Heart right ventricle (tissue), 16 donors: ENCODE measurements around the gene GLIPR2. TPM values are rescaled to one million over a fixed set of nuclear protein-coding genes. Genes with fewer than 3 reads are reported as not detected.

Experiments used
- ATAC-seq, 8 donors: fragments of 200-7000 bp; cut with Tn5 transposase; one replicate each; pipeline ENCODE4 v1.9.1; 2020; ENCODE audit warnings: mild to moderate bottlenecking in 8 of 8, moderate library complexity in 8 of 8, moderate number of reproducible peaks in 1 of 8
- DNase-seq, 2 donors: peaks; one replicate each; pipeline ENCODE4 v3.0.0-alpha.2; 2020
- H3K27ac ChIP-seq, 10 donors: fragments of 200-600 bp; sonication (generic) in 2 of 10; one replicate each; pipeline versions ENCODE4 v1.5.0 to v1.8.0; 2020 to 2022; ENCODE audit warnings: mild to moderate bottlenecking in 3 of 10
- H3K27me3 ChIP-seq, 7 donors: fragments of 200-600 bp; one replicate each; pipeline ENCODE4 v1.8.0; 2021 to 2022; ENCODE audit warnings: mild to moderate bottlenecking in 2 of 7
- H3K36me3 ChIP-seq, 9 donors: fragments of 200-600 bp; sonication (generic) in 1 of 9; one replicate each; pipeline versions ENCODE4 v1.5.0 to v1.8.0; 2020 to 2022; ENCODE audit warnings: mild to moderate bottlenecking in 2 of 9
- H3K4me1 ChIP-seq, 9 donors: fragments of 200-600 bp; sonication (generic) in 1 of 9; one replicate each; pipeline versions ENCODE4 v1.5.0 to v1.8.0; 2020 to 2022; ENCODE audit warnings: mild to moderate bottlenecking in 4 of 9
- H3K4me3 ChIP-seq, 10 donors: fragments of 200-600 bp; sonication (generic) in 2 of 10; one replicate each; pipeline versions ENCODE4 v1.5.0 to v1.8.0; 2020 to 2022; ENCODE audit warnings: mild to moderate bottlenecking in 7 of 10, moderate library complexity in 2 of 10
- H3K9me3 ChIP-seq, 11 donors: fragments of 200-600 bp in 10 of 11; sonication (generic) in 2 of 11; one replicate each; pipeline versions ENCODE4 v1.5.0 to v1.8.0; 2013 to 2022; ENCODE audit warnings: mild to moderate bottlenecking in 2 of 11, control low read depth in 1 of 11, moderate library complexity in 1 of 11
- CTCF ChIP-seq, 9 donors: fragments of 200-600 bp; sonication (generic) in 2 of 9; IDR thresholded peaks; one replicate each; pipeline versions ENCODE4 v1.5.0 to v1.8.0; 2021 to 2022; ENCODE audit warnings: antibody characterized with exemption in 9 of 9, mild to moderate bottlenecking in 5 of 9, moderate library complexity in 1 of 9
- WGBS, 2 donors: extraction: QIAGEN DNeasy Blood & Tissue Kit; methylation state at CpG; one replicate each; pipeline ENCODE4 v1.1.7; 2013; ENCODE audit warnings: inconsistent platforms in 1 of 2; 5-methylcytosine and 5-hydroxymethylcytosine counted together
- intact Hi-C, 10 donors: fragments of 100-400 bp; cut with DNase I; formaldehyde crosslinking; loops; one replicate each; pipeline versions ENCODE4 v1.11.1 to v1.14.2; 2022
- polyA plus RNA-seq, 2 donors: library from polyadenylated mRNA; stranded (reverse); fragments of 200-250 nt; gene quantifications; one replicate each; pipeline ENCODE4 v1.2.3, GENCODE V29; 2013
- total RNA-seq, 10 donors: library from RNA; stranded (reverse); fragmentation: NEBNext Ultra II Directional in 3 of 10; extraction: Animal tissue kit (Norgen Biotek cat#: 25700) in 3 of 10; gene quantifications; one replicate each; pipeline versions ENCODE4 v1.2.1 to v1.2.4, GENCODE V29; 2021 to 2023
- donor health status: Arrhythmogenic right ventricular cardiomyopathy.
- donor health status: ischemic (EF 13 %, LVEDD 7.1; RV severe dilation, severe dysfunction).
- donor health status: healthy with polysubstance abuse.
- donor health status: DM: no; HTN: yes; CAD: no.
- donor health status: DM: no; HTN: no; CAD: no.
- donor health status: ischemic (EF 25% LVEDD 6.9; RV normal size, moderate dysfunction).
- donor health status: ischemic (EF 25% LVEDD 5.7; RV mildly dilated, moderate dysfunction).
- donor health status: healthy.
- donor health status: DM: yes; HTN: yes; CAD: no.
- donor health status: Ischemic cardiomyopathy.
- donor health status: ischemic (EF 35%, LVEDD 5.7; RV mildly dilated, moderate dysfunction).
- donor health status: nonischemic (EF 11% LVEDD 7.7; RV severe dilation, severe dysfunction).
- donor health status: DM: yes; HTN: yes; CAD: no.
- donor health status: PGD.
- donor health status: ischemic (EF 29% LVEDD 5.4; RV normal size, mild dysfunction).
- donor health status: nonischemic (EF 23%, LVEDD 6.1; RV moderate dilation, normal function).

GLIPR2 gene
- total and polyA plus RNA-seq, 12 donors: 4.7 to 19.2 (median 7.1) TPM

GRCh38 chr9:36210722-36211121, 74.2 kb downstream of the GLIPR2 start:
- Histone ChIP-seq H3K27ac (peak overlapping the region in 6 of 10 donors; percentile 6 to 87 (median 58)), H3K4me1 (peaks cover 18 to 97% (median 92%) of the 10 kb centered on the region in 9 donors), H3K9me3 (no peaks in the 10 kb centered on the region), H3K27me3 (no peaks in the 10 kb centered on the region), H3K4me3 (peak overlapping the region in 1 of 10 donors; percentile 1), H3K36me3 (peaks cover 0 to 97% (median 10%) of the 10 kb centered on the region in 9 donors)
- DNase-seq: no peak
- ATAC-seq: peak in 1 of 8 donors; percentile 16
- intact Hi-C loops: no loop called here
- no peak for TF ChIP-seq CTCF (IDR thresholded peaks at IDR 0.05)
- 61 to 64% methylated on average over 8 of the region's 8 CpGs for WGBS, 2 donors

- intact Hi-C loops: no loop called here
- ATAC-seq (peak in 5 of 8 donors; percentile 6 to 27 (median 15)), DNase-seq (no peak)
- Histone ChIP-seq H3K9me3 (no peaks in the 10 kb centered on the region), H3K36me3 (peaks cover 0 to 94% (median 7%) of the 10 kb centered on the region in 9 donors), H3K4me3 (no peak overlapping the region), H3K27ac (peak overlapping the region in 9 of 10 donors; percentile 6 to 87 (median 52)), H3K27me3 (no peaks in the 10 kb centered on the region), H3K4me1 (peaks cover 18 to 98% (median 93%) of the 10 kb centered on the region in 9 donors)
- no peak for TF ChIP-seq CTCF (IDR thresholded peaks at IDR 0.05)
- 57 to 58% methylated on average over 7 of the region's 7 CpGs for WGBS, 2 donors
Measured at GRCh38 chr9:36211510-36211909, 75.0 kb downstream of the GLIPR2 start.

DNA sequence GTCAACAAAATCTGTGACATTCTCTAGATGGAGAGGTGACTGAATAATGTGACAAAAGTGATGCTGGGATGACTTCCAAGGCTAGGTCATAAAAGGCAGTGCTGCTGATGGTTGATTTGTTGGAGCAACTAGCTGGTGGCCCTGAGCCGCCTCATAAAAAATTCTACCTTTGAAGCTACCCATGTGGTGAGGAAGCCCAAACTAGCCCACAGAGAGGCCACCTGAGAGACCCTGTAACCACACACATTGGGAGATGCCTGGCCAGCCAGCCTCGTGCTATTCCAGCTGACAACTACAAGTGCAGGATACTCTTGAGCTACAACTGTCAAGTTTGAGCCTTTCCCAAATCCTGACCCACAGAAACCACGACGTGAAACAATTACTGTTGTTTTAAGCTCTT, 76.9 kb downstream of the GLIPR2 start:
- Histone ChIP-seq H3K36me3 (peaks cover 0 to 94% (median 14%) of the 10 kb centered on the region in 9 donors), H3K27me3 (no peaks in the 10 kb centered on the region), H3K4me1 (peaks cover 18 to 93% (median 77%) of the 10 kb centered on the region in 9 donors), H3K27ac (peak overlapping the region in 8 of 10 donors; percentile 3 to 87 (median 56)), H3K4me3 (no peak overlapping the region), H3K9me3 (no peaks in the 10 kb centered on the region)
- WGBS, 2 donors: 82 to 83% methylated on average over 4 of the region's 4 CpGs
- intact Hi-C loops: no loop called here
- no peak for TF ChIP-seq CTCF (IDR thresholded peaks at IDR 0.05)
- DNase-seq: no peak
- no peak for ATAC-seq

Other genes with a start within 250 kb of the GLIPR2 start
- 1 to 10 TPM; 1.5 to 6.1 (median 2.2) TPM for gene HRCT1, start 230.5 kb upstream of the GLIPR2 start, total RNA-seq
- 10 to 100 TPM in 1 of 2 donors, 1 to 10 TPM in 1; 7.2 to 13.9 TPM for gene HRCT1, start 230.5 kb upstream of the GLIPR2 start, polyA plus RNA-seq
- 10 to 100 TPM in 2 of 10 donors, 1 to 10 TPM in 8; 2.8 to 14.4 (median 5.0) TPM for gene SPAAR, start 227.2 kb upstream of the GLIPR2 start, total RNA-seq
- gene SPAAR, start 227.2 kb upstream of the GLIPR2 start, polyA plus RNA-seq: 10 to 100 TPM in 1 of 2 donors, 1 to 10 TPM in 1; 7.4 to 20.8 TPM
- not detected for gene OR2S2, start 178.6 kb upstream of the GLIPR2 start, total RNA-seq
- gene OR2S2, start 178.6 kb upstream of the GLIPR2 start, polyA plus RNA-seq: not detected
- 1 to 10 TPM; 4.1 to 5.8 (median 5.2) TPM for gene RECK, start 99.8 kb upstream of the GLIPR2 start, total RNA-seq
- gene RECK, start 99.8 kb upstream of the GLIPR2 start, polyA plus RNA-seq: 1 to 10 TPM; 2.9 to 4.5 TPM
- under 1 TPM in 1 of 10 donors, not detected in 9; 0.15 TPM for gene CCIN, start 32.7 kb downstream of the GLIPR2 start, total RNA-seq
- under 1 TPM in 1 of 2 donors, not detected in 1; 0.12 TPM for gene CCIN, start 32.7 kb downstream of the GLIPR2 start, polyA plus RNA-seq
- gene CLTA, start 54.2 kb downstream of the GLIPR2 start, total RNA-seq: 10 to 100 TPM; 44.5 to 80.4 (median 48.8) TPM
- 100 to 1,000 TPM in 1 of 2 donors, 10 to 100 TPM in 1; 34.3 to 138 TPM for gene CLTA, start 54.2 kb downstream of the GLIPR2 start, polyA plus RNA-seq
- 10 to 100 TPM; 10.1 to 14.9 (median 12.5) TPM for gene GNE, start 121.7 kb downstream of the GLIPR2 start, total RNA-seq
- 1 to 10 TPM; 4.0 to 7.6 TPM for gene GNE, start 121.7 kb downstream of the GLIPR2 start, polyA plus RNA-seq